ENCODE results near the gene PRKAR1B.

DNA sequence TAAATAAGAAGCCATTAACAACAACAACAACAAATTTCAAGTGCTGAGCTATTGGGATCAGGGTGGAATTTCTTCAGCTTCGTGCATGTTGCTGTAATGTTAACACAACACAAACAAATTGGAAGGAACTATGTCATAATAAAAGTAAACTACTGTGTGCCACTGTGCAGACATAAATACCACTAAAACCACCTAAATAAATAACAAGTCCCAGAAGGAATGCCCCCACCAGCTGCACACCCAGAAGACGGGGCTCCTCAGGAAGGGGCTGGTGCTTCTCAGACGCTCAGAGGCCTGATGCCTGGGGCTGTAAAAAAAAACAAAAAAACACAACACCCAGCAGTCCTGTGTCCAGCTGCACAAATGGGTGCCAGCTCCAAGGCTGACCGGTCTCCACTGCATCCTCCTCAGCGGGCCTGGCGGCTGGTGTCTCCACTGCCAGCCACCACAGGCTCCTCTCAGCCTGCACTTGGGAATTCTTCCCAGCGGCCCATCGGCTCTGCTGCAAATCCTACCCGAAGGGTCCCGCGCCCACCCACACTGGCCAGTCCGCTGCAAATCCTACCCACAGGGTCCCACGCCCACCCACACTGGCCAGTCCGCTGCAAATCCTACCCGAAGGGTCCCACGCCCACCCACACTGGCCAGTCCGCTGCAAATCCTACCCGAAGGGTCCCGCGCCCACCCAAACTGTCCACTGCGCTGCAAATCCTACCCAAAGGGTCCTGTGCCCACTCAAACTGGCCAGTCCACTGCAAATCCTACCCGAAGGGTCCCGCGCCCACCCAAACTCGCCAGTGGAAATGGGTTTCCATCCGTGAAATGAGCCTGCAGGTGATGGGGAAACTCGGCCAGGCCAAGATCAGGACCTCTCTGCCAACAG lies 36.4 kb downstream of the PRKAR1B start:
- TF ChIP-seq, protein P1, sequence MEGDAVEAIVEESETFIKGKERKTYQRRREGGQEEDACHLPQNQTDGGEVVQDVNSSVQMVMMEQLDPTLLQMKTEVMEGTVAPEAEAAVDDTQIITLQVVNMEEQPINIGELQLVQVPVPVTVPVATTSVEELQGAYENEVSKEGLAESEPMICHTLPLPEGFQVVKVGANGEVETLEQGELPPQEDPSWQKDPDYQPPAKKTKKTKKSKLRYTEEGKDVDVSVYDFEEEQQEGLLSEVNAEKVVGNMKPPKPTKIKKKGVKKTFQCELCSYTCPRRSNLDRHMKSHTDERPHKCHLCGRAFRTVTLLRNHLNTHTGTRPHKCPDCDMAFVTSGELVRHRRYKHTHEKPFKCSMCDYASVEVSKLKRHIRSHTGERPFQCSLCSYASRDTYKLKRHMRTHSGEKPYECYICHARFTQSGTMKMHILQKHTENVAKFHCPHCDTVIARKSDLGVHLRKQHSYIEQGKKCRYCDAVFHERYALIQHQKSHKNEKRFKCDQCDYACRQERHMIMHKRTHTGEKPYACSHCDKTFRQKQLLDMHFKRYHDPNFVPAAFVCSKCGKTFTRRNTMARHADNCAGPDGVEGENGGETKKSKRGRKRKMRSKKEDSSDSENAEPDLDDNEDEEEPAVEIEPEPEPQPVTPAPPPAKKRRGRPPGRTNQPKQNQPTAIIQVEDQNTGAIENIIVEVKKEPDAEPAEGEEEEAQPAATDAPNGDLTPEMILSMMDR (conservative IDR thresholded peaks at IDR 0.05), result no peak
- TF ChIP-seq EZH2 (IDR thresholded peaks at IDR 0.05; ENCODE audit: low read depth), result no peak

Measured in PC-9 (cell line).